Fibroblast of lung (primary cell): Measurements from ENCODE around the gene VPS26C. TPM values are rescaled to one million over a fixed set of nuclear protein-coding genes. Genes with fewer than 3 reads are reported as not detected.

Source experiments
- DNase-seq, 2 donors: peaks; one replicate each; pipeline versions ENCODE4 v3.0.0 to v3.0.0-alpha.2; 2010; ENCODE audit warnings: low read depth in 2 of 2
- H2AFZ ChIP-seq: 2 replicates; pipeline ENCODE4 v1.5.1; 2012; ENCODE audit warnings: low read length, control low read depth, inconsistent platforms
- H3K27ac ChIP-seq: 2 replicates; pipeline ENCODE4 v1.5.1; 2011; ENCODE audit warnings: low read length, control low read depth; ENCODE audit not compliant: insufficient read depth
- H3K27me3 ChIP-seq: 2 replicates; pipeline ENCODE4 v1.5.1; 2011; ENCODE audit warnings: mild to moderate bottlenecking, low read length; ENCODE audit not compliant: control insufficient read depth, insufficient read depth
- H3K36me3 ChIP-seq: 2 replicates; pipeline ENCODE4 v1.5.1; 2011; ENCODE audit warnings: low read length; ENCODE audit not compliant: control insufficient read depth, insufficient read depth
- H3K4me1 ChIP-seq: 2 replicates; pipeline ENCODE4 v1.5.1; 2011; ENCODE audit warnings: low read length; ENCODE audit not compliant: control insufficient read depth, insufficient read depth; ENCODE audit errors: extremely low read depth
- H3K4me2 ChIP-seq: 2 replicates; pipeline ENCODE4 v1.5.1; 2011; ENCODE audit warnings: low read length, control low read depth; ENCODE audit not compliant: insufficient read depth; ENCODE audit errors: extremely low read depth
- H3K4me3 ChIP-seq, 4 experiments: fragments of 200-600 bp in 1 of 4; sonication (generic) in 1 of 4; replicated peaks in 1 of 4; 2 replicates each; pipeline ENCODE4 v1.5.1; 2011 to 2016; ENCODE audit warnings: low read length in 4 of 4, low read depth in 3 of 4, mild to moderate bottlenecking in 3 of 4, control low read depth in 2 of 4, inconsistent platforms in 1 of 4, mixed read lengths in 1 of 4; ENCODE audit not compliant: insufficient read depth in 1 of 4; ENCODE audit errors: control extremely low read depth in 1 of 4
- H3K79me2 ChIP-seq: 2 replicates; pipeline ENCODE4 v1.5.1; 2012; ENCODE audit warnings: mild to moderate bottlenecking, low read length, inconsistent platforms; ENCODE audit not compliant: control insufficient read depth, insufficient read depth
- H3K9ac ChIP-seq: 2 replicates; pipeline ENCODE4 v1.5.1; 2011; ENCODE audit warnings: mild to moderate bottlenecking, low read length, control low read depth; ENCODE audit not compliant: insufficient read depth
- H3K9me3 ChIP-seq: 2 replicates; pipeline ENCODE4 v1.5.1; 2012; ENCODE audit warnings: low read depth, low read length; ENCODE audit not compliant: control insufficient read depth, insufficient read depth
- H4K20me1 ChIP-seq: 2 replicates; pipeline ENCODE4 v1.5.1; 2011; ENCODE audit warnings: low read length; ENCODE audit not compliant: control insufficient read depth, insufficient read depth; ENCODE audit errors: extremely low read depth
- CTCF ChIP-seq, 2 donors: IDR thresholded peaks in 1 of 2; conservative IDR thresholded peaks in 1 of 2; 1 replicate in 1 of 2; 2 replicates in 1 of 2; pipeline ENCODE4 v1.5.1; 2011 to 2012; ENCODE audit warnings: low read length in 2 of 2, control low read depth in 1 of 2, inconsistent platforms in 1 of 2, low read depth in 1 of 2, mild to moderate bottlenecking in 1 of 2
- EZH2 ChIP-seq: IDR thresholded peaks from 2 replicates; pipeline ENCODE4 v1.5.1; 2012; ENCODE audit warnings: low read length, control low read depth, mild to moderate bottlenecking; ENCODE audit errors: missing control alignments
- polyA plus RNA-seq, 2 donors: library from polyadenylated mRNA; depleted of rRNA in 1 of 2; stranded (reverse) in 1 of 2; unstranded in 1 of 2; fragments of >200 nt; gene quantifications; 2 replicates each; pipeline ENCODE4 v1.2.1, GENCODE V29; 2011 to 2012; ENCODE audit warnings: missing spikeins in 1 of 2
- total RNA-seq: library from RNA; depleted of rRNA; stranded (reverse); fragments of >200 nt; gene quantifications from 2 replicates; pipeline ENCODE4 v1.2.1, GENCODE V29; 2014

VPS26C gene
- total and polyA plus RNA-seq, 2 donors (not counting 1 experiment from before 2014, with no cell fraction given) = 61.4 to 84.4 TPM

DNA sequence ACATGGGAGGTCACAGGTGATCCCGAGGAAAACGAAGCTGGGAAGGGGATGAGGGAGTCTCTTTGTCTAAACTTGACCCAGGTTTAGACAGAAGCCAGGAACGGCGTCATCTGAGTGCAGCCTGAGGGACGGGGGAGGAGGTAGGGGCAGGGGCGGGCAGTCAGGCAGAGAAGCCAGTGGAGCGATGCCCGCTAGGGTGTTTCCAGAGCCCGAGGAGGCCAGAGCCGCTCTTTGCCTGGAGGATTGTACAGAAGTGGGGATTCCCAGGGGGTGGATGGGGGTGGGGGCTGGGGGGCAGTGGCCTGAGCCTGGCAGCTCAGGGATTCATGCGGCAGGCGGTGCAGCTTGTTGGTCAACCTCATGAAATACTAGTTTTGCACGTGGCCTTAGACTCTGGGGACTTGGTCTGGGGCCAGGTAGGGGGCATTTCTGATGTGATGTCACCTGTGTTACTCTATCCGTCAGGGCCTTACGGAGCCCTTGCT lies 58.4 kb downstream of the VPS26C start:
- no peak for DNase-seq
- Histone ChIP-seq H2AFZ (no peak overlapping the region), H3K4me3 (no peak overlapping the region), H3K27ac (no peak overlapping the region), H3K27me3 (no peaks in the 10 kb centered on the region), H4K20me1 (no peaks in the 10 kb centered on the region), H3K79me2 (no peaks in the 10 kb centered on the region), H3K4me2 (no peak overlapping the region), H3K9me3 (no peaks in the 10 kb centered on the region), H3K4me1 (peaks cover 2% of the 10 kb centered on the region), H3K9ac (no peak overlapping the region), H3K36me3 (no peaks in the 10 kb centered on the region)
- TF ChIP-seq EZH2 (no peak), CTCF (conservative IDR thresholded peaks at IDR 0.05 in 1 of 2, IDR thresholded peaks at IDR 0.05 in 1 of 2; ENCODE audit: low read depth in 1 of 2, low read length in 2 of 2) (no peak)

GRCh38 chr21:37208056-37208721 lies 58.9 kb downstream of the VPS26C start:
- H4K20me1 ChIP-seq = no peaks in the 10 kb centered on the region
- no peak overlapping the region for H3K9ac ChIP-seq
- H3K4me1 ChIP-seq = peaks cover 2% of the 10 kb centered on the region
- no peaks in the 10 kb centered on the region for H3K36me3 ChIP-seq
- no peak overlapping the region for H3K4me3 ChIP-seq
- TF ChIP-seq EZH2 (no peak), CTCF (conservative IDR thresholded peaks at IDR 0.05 in 1 of 2, IDR thresholded peaks at IDR 0.05 in 1 of 2; ENCODE audit: low read depth in 1 of 2, low read length in 2 of 2) (no peak)
- H3K79me2 ChIP-seq = no peaks in the 10 kb centered on the region
- H3K9me3 ChIP-seq = no peaks in the 10 kb centered on the region
- no peak overlapping the region for H3K27ac ChIP-seq
- H2AFZ ChIP-seq = no peak overlapping the region
- DNase-seq = peak in 1 of 2 donors; percentile 14
- H3K4me2 ChIP-seq = no peak overlapping the region
- no peaks in the 10 kb centered on the region for H3K27me3 ChIP-seq

DNA sequence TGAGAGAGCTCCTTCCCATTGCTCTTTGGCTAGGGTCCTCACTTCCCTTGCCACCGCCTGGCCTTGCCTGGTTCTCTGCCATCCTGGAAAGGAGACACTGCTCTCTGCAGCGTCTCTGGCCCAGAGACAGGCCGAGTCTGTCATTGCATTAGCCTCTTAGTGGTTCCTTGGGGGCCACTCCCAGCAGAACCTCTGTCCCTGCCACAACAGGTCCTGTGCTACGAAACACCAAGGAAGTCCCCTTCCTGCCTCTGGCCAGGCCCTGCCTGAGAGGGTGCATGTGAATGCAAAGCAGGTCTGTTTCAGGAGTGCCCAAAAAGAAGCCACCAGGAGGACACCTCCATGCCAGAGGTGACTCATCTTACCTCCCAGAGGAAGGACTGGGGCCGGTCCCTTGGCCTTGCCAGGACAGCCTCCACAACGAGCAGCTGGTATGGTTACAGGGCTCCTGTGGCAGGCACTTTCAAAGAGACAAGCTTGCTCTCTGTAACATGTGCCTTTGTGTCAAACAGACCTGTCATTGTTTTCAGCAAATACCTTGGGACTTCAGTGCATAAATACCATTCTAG lies 59.6 kb downstream of the VPS26C start:
- Histone ChIP-seq H3K9ac (no peak overlapping the region), H4K20me1 (no peaks in the 10 kb centered on the region), H3K79me2 (no peaks in the 10 kb centered on the region), H3K27me3 (no peaks in the 10 kb centered on the region), H3K4me3 (no peak overlapping the region), H3K36me3 (peaks cover 1% of the 10 kb centered on the region), H3K27ac (no peak overlapping the region), H2AFZ (no peak overlapping the region), H3K9me3 (no peaks in the 10 kb centered on the region), H3K4me2 (no peak overlapping the region), H3K4me1 (peaks cover 2% of the 10 kb centered on the region)
- DNase-seq = peak; percentile 12 to 40
- TF ChIP-seq CTCF (conservative IDR thresholded peaks at IDR 0.05 in 1 of 2, IDR thresholded peaks at IDR 0.05 in 1 of 2; ENCODE audit: low read depth in 1 of 2, low read length in 2 of 2) = no peak
- TF ChIP-seq EZH2 = no peak
